Panc1 (cell line): Measurements from ENCODE around the gene ARHGAP44. TPM values are rescaled to one million over a fixed set of nuclear protein-coding genes. Genes with fewer than 3 reads are reported as not detected.
"Not testable (repeated sequence)": the region's sequence is repeated elsewhere in the genome, so short reads cannot be mapped to it uniquely, and the experiment has no call there.

Experiments
- ATAC-seq: fragments of 200-7000 bp; cut with Tn5 transposase; 2 replicates; pipeline ENCODE4 v1.9.1; 2020; ENCODE audit warnings: mild to moderate bottlenecking, moderate library complexity
- BruUV-seq: library from RNA; stranded (reverse); fragments of 400-500 nt; replicated peaks from 2 replicates; lab custom pipeline; 2021; lab: Mats Ljungman, UMichigan
- CTCF ChIA-PET: fragments of 300-600 bp; sonication (Branson Sonifier 250); formaldehyde crosslinking; loops from one replicate; lab custom pipeline; 2022; ENCODE audit warnings: antibody characterized with exemption; lab: Charles Lee
- POLR2A ChIA-PET: fragments of 300-600 bp; sonication (Branson Sonifier 250); formaldehyde crosslinking; loops from one replicate; lab custom pipeline; 2022; ENCODE audit warnings: antibody characterized with exemption; lab: Charles Lee
- DNase-seq: peaks from one replicate; pipeline ENCODE4 v3.0.0-alpha.2; 2010; ENCODE audit warnings: low read depth, low spot score
- H3K27ac ChIP-seq: 2 replicates; pipeline ENCODE4 v1.5.1; 2011; ENCODE audit warnings: mild to moderate bottlenecking, low read length, inconsistent platforms
- H3K27me3 ChIP-seq: fragments of 200-500 bp; sonication (Bioruptor generic); 2 replicates; pipeline ENCODE4 v1.6.0; 2014; ENCODE audit warnings: low read length, inconsistent platforms; ENCODE audit not compliant: control insufficient read depth, insufficient read depth
- H3K36me3 ChIP-seq: fragments of 200-500 bp; sonication (Bioruptor generic); 2 replicates; pipeline ENCODE4 v1.5.1; 2014; ENCODE audit warnings: inconsistent platforms, mild to moderate bottlenecking, low read length, moderate library complexity; ENCODE audit not compliant: control insufficient read depth, insufficient read depth
- H3K4me1 ChIP-seq: 2 replicates; pipeline ENCODE4 v1.5.1; 2011; ENCODE audit warnings: inconsistent platforms, mild to moderate bottlenecking, low read length, moderate library complexity; ENCODE audit not compliant: control insufficient read depth, insufficient read depth
- H3K4me3 ChIP-seq, 2 experiments: 2 replicates each; pipeline ENCODE4 v1.5.1; 2011 to 2012; ENCODE audit warnings: low read depth in 2 of 2, low read length in 2 of 2, mild to moderate bottlenecking in 2 of 2, inconsistent platforms in 1 of 2, moderate library complexity in 1 of 2
- H3K9me3 ChIP-seq: fragments of 200-500 bp; sonication (Bioruptor generic); 2 replicates; pipeline ENCODE4 v1.5.1; 2014; ENCODE audit warnings: low read depth, mild to moderate bottlenecking, inconsistent platforms, low read length, moderate library complexity; ENCODE audit not compliant: control insufficient read depth, insufficient read depth
- POLR2AphosphoS5 ChIP-seq: IDR thresholded peaks from 2 replicates; pipeline ENCODE4 v1.6.1; 2012; ENCODE audit warnings: mild to moderate bottlenecking, low read depth, low read length, moderate library complexity
- SIN3A ChIP-seq: IDR thresholded peaks from 2 replicates; pipeline ENCODE4 v1.6.1; 2012; ENCODE audit warnings: low read depth, mild to moderate bottlenecking, low read length, moderate library complexity, borderline replicate concordance; ENCODE audit not compliant: insufficient read depth
- TCF7L2 ChIP-seq: IDR thresholded peaks from 2 replicates; pipeline ENCODE4 v1.6.1; 2011; ENCODE audit warnings: mild to moderate bottlenecking, low read depth, low read length, inconsistent platforms
- in situ Hi-C: cut with HindIII; loops from 2 replicates; pipeline ENCODE4 v1.10.0; 2016; ENCODE audit warnings: low sequenced_read_pairs, low pct_unique_long_range_greater_than_20kb
- intact Hi-C: fragments of 100-400 bp; cut with micrococcal nuclease; formaldehyde crosslinking; loops from one replicate; pipeline ENCODE4 v1.10.0; 2022; ENCODE audit not compliant: unreplicated experiment
- total RNA-seq: library from RNA; stranded (reverse); gene quantifications from one replicate; pipeline ENCODE4 v1.2.1, GENCODE V29; 2021; ENCODE audit not compliant: unreplicated experiment
- TF ChIP-seq, protein P1 (sequence below): fragments of 450-650 bp; IDR thresholded peaks from 2 replicates; pipeline ENCODE4 v1.5.1; 2017; ENCODE audit warnings: mild to moderate bottlenecking
- TF ChIP-seq, protein P2 (sequence below), 2 experiments: IDR thresholded peaks; 2 replicates each; pipeline ENCODE4 v1.6.1; 2011 to 2012; ENCODE audit warnings: low read depth in 2 of 2, control low read depth in 1 of 2, low read length in 1 of 2, mild to moderate bottlenecking in 1 of 2, moderate library complexity in 1 of 2; ENCODE audit not compliant: insufficient read depth in 1 of 2

ARHGAP44 gene
- total RNA-seq, 1 experiment from 2014 or later = 0.80 TPM

DNA sequence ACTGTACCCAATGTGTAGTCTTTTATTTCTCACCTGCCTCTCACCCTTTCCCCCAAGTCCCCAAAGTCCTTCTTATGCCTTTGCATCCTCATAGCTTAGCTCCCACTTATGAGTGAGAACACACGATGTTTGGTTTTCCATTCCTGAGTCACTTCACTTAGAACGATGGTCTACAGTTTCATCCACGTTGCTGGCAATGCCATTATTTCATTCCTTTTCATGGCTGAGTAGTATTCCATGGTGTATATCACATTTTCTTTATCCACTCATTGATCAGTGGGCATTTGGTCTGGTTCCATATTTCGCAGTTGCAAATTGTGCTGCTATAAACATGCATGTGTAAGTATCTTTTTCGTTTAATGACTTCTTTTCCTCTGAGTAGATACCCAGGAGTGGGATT is 89.8 kb downstream of the ARHGAP44 start:
- ATAC-seq, CTCF ChIA-PET, H3K9me3 ChIP-seq, POLR2A ChIA-PET, in situ Hi-C loops, H3K4me3 ChIP-seq, BruUV-seq, intact Hi-C loops, DNase-seq, H3K4me1 ChIP-seq, H3K36me3 ChIP-seq, H3K27ac ChIP-seq, H3K27me3 ChIP-seq: not testable (repeated sequence)

DNA sequence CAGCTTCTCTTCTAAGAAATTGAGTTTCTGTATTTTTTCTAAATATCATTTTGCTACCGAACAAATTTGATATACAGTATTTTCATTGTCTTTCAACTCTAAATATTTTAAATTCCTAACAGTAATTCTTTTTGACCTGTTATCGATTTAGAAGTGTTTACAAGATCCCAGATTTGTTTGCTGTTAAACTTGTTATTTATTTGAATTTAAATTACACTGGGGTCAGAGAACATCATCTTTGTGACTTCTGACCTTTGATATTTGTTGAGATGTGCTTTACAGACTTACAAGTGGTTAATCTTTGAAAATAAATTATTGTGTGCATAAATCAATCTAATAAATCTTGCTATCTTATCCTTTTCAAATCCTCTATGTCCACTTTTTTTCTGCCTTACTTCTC is 94.2 kb downstream of the ARHGAP44 start:
- DNase-seq (no peak), ATAC-seq (no peak)
- BruUV-seq = no TSS peak
- in situ Hi-C loops = no loop called here
- TF ChIP-seq SIN3A (no peak), TCF7L2 (no peak), POLR2AphosphoS5 (no peak)
- TF ChIP-seq, protein P1, sequence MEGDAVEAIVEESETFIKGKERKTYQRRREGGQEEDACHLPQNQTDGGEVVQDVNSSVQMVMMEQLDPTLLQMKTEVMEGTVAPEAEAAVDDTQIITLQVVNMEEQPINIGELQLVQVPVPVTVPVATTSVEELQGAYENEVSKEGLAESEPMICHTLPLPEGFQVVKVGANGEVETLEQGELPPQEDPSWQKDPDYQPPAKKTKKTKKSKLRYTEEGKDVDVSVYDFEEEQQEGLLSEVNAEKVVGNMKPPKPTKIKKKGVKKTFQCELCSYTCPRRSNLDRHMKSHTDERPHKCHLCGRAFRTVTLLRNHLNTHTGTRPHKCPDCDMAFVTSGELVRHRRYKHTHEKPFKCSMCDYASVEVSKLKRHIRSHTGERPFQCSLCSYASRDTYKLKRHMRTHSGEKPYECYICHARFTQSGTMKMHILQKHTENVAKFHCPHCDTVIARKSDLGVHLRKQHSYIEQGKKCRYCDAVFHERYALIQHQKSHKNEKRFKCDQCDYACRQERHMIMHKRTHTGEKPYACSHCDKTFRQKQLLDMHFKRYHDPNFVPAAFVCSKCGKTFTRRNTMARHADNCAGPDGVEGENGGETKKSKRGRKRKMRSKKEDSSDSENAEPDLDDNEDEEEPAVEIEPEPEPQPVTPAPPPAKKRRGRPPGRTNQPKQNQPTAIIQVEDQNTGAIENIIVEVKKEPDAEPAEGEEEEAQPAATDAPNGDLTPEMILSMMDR = no peak
- TF ChIP-seq, protein P2, sequence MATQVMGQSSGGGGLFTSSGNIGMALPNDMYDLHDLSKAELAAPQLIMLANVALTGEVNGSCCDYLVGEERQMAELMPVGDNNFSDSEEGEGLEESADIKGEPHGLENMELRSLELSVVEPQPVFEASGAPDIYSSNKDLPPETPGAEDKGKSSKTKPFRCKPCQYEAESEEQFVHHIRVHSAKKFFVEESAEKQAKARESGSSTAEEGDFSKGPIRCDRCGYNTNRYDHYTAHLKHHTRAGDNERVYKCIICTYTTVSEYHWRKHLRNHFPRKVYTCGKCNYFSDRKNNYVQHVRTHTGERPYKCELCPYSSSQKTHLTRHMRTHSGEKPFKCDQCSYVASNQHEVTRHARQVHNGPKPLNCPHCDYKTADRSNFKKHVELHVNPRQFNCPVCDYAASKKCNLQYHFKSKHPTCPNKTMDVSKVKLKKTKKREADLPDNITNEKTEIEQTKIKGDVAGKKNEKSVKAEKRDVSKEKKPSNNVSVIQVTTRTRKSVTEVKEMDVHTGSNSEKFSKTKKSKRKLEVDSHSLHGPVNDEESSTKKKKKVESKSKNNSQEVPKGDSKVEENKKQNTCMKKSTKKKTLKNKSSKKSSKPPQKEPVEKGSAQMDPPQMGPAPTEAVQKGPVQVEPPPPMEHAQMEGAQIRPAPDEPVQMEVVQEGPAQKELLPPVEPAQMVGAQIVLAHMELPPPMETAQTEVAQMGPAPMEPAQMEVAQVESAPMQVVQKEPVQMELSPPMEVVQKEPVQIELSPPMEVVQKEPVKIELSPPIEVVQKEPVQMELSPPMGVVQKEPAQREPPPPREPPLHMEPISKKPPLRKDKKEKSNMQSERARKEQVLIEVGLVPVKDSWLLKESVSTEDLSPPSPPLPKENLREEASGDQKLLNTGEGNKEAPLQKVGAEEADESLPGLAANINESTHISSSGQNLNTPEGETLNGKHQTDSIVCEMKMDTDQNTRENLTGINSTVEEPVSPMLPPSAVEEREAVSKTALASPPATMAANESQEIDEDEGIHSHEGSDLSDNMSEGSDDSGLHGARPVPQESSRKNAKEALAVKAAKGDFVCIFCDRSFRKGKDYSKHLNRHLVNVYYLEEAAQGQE (IDR thresholded peaks at IDR 0.05; ENCODE audit: insufficient read depth in 1 of 2, low read depth in 2 of 2, low read length in 1 of 2) = no peak
- ChIA-PET CTCF (no interaction called here), POLR2A (no interaction called here)
- Histone ChIP-seq H3K36me3 (no peaks in the 10 kb centered on the region), H3K27me3 (no peaks in the 10 kb centered on the region), H3K4me3 (no peak overlapping the region), H3K27ac (no peak overlapping the region), H3K4me1 (no peaks in the 10 kb centered on the region), H3K9me3 (no peaks in the 10 kb centered on the region)
- intact Hi-C loops = no loop called here

DNA sequence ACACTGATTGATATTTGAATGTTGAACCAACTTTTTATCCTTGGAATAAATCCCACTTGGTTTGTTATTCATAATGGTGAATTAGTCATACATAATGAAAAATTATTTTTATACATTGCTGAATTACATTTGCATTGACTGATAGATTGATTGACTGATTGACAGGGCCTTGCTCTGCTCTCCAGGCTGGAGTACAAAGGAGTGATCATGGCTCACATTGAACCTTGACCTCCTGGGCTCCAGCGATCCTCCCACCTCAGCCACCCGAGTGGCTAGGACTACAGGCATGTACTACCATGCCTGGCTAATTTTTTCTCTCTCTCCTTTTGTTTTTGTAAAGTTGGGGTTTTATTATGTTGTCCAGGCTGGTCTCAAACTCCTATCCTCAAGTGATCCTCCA is 97.8 kb downstream of the ARHGAP44 start:
- Histone ChIP-seq H3K27ac (no peak overlapping the region), H3K27me3 (no peaks in the 10 kb centered on the region), H3K4me1 (no peaks in the 10 kb centered on the region), H3K9me3 (no peaks in the 10 kb centered on the region), H3K4me3 (no peak overlapping the region), H3K36me3 (no peaks in the 10 kb centered on the region)
- POLR2A ChIA-PET = no interaction called here
- intact Hi-C loops (no loop called here), in situ Hi-C loops (no loop called here)
- no TSS peak for BruUV-seq
- TF ChIP-seq TCF7L2 = no peak
- TF ChIP-seq, protein P2 (IDR thresholded peaks at IDR 0.05; ENCODE audit: insufficient read depth in 1 of 2, low read depth in 2 of 2, low read length in 1 of 2) = no peak
- DNase-seq (no peak), ATAC-seq (no peak)
- CTCF ChIA-PET = no interaction called here
